IPS-15b (cell line): ENCODE measurements around the gene FLYWCH2.
"Not testable (repeated sequence)": the region's sequence is repeated elsewhere in the genome, so short reads cannot be mapped to it uniquely, and the experiment has no call there.

Experiments
- H3K27me3 ChIP-seq: one replicate; pipeline ENCODE4 v1.6.1; 2013; ENCODE audit warnings: low read length; ENCODE audit not compliant: control insufficient read depth, insufficient read depth
- H3K36me3 ChIP-seq: one replicate; pipeline ENCODE4 v1.6.1; 2013; ENCODE audit warnings: low read length; ENCODE audit not compliant: control insufficient read depth, insufficient read depth
- H3K4me1 ChIP-seq: one replicate; pipeline ENCODE4 v1.6.1; 2013; ENCODE audit warnings: mild to moderate bottlenecking, low read length; ENCODE audit not compliant: control insufficient read depth, insufficient read depth
- H3K4me3 ChIP-seq: one replicate; pipeline ENCODE4 v1.5.1; 2013; ENCODE audit warnings: low read depth, low read length
- H3K9ac ChIP-seq: one replicate; pipeline ENCODE4 v1.6.1; 2013; ENCODE audit warnings: low read depth, mild to moderate bottlenecking, low read length
- H3K9me3 ChIP-seq: one replicate; pipeline ENCODE4 v1.6.1; 2013; ENCODE audit warnings: mild to moderate bottlenecking, low read length; ENCODE audit not compliant: control insufficient read depth, insufficient read depth

Gene FLYWCH2

DNA sequence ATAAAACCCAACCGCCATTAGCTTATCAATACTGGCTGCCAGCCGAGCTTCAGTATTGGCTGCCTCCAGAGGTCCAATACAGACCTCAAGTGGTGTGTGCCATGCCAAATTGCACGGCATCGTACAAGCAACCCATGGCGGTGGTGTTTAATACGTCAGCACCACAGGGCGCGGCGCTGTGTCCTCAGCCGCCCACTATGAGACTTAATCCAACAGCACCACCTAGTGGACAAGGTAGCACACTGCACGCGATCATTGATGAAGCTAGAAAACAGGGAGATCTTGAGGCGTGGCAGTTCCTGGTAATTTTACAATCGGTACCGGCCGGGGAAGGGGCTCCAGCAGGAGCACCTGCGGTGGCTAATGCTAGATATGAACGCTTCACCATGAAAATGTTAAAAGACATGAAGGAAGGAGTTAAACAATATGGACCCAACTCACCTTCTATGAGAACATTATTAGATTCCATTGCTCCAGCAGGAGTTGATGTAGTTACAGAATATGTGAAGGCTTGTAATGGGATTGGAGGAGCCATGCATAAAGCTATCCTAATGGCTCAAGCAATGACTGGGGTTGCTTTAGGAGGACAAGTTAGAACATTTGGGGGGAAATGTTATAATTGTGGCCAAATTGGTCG, 44.1 kb downstream of the FLYWCH2 start:
- Histone ChIP-seq H3K36me3 (peaks cover 7% of the 10 kb centered on the region), H3K9ac (no peak overlapping the region), H3K4me1 (peaks cover 10% of the 10 kb centered on the region), H3K27me3 (peaks cover 2% of the 10 kb centered on the region), H3K9me3 (no peaks in the 10 kb centered on the region), H3K4me3 (no peak overlapping the region)

GRCh38 chr16:2928151-2928550, 45.1 kb downstream of the FLYWCH2 start:
- H3K9me3 ChIP-seq, H3K9ac ChIP-seq, H3K4me3 ChIP-seq, H3K27me3 ChIP-seq, H3K36me3 ChIP-seq: not testable (repeated sequence)
- peaks cover 10% of the 10 kb centered on the region for H3K4me1 ChIP-seq

- Histone ChIP-seq H3K9ac (no peak overlapping the region), H3K4me3 (no peak overlapping the region), H3K9me3 (no peaks in the 10 kb centered on the region), H3K27me3 (peaks cover 2% of the 10 kb centered on the region), H3K4me1 (peaks cover 10% of the 10 kb centered on the region), H3K36me3 (peaks cover 10% of the 10 kb centered on the region)
Observed at GRCh38 chr16:2928796-2929195, 45.8 kb downstream of the FLYWCH2 start.

DNA sequence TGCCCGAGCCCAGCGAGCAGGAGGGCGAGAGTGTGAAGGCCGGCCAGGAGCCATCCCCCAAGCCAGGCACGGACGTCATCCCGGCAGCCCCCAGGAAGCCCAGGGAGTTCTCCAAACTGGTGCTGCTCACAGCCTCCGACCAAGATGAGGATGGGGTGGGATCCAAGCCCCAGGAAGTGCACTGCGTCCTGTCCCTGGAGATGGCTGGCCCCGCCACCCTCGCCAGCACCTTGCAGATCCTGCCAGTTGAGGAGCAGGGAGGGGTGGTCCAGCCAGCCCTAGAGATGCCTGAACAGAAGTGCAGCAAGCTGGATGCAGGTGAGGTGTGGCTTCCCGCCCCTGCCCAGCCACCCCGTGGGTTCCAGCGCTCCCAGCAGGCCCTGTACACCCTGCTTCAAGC, 46.7 kb downstream of the FLYWCH2 start:
- H3K36me3 ChIP-seq: peaks cover 10% of the 10 kb centered on the region
- H3K4me3 ChIP-seq: no peak overlapping the region
- H3K9me3 ChIP-seq: no peaks in the 10 kb centered on the region
- peaks cover 10% of the 10 kb centered on the region for H3K4me1 ChIP-seq
- peaks cover 2% of the 10 kb centered on the region for H3K27me3 ChIP-seq
- no peak overlapping the region for H3K9ac ChIP-seq

DNA sequence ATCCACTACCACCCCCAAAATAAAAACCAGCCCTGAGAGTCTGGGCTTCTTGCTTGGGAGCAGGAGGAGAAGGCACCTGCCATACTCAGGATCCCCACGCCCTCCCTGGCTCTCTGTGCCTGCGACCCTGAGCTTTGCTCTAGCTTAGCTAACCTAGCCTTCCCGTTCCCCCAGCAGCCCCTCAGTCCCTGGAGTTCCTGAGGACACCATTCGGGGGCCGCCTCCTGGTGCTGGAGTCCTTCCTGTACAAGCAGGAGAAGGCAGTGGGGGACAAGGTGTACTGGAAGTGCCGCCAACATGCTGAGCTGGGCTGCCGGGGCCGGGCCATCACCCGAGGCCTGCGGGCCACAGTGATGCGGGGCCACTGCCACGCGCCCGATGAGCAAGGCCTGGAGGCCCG, 47.2 kb downstream of the FLYWCH2 start:
- H3K36me3 ChIP-seq: peaks cover 11% of the 10 kb centered on the region
- peaks cover 2% of the 10 kb centered on the region for H3K27me3 ChIP-seq
- peaks cover 9% of the 10 kb centered on the region for H3K4me1 ChIP-seq
- H3K9me3 ChIP-seq: no peaks in the 10 kb centered on the region
- no peak overlapping the region for H3K9ac ChIP-seq
- no peak overlapping the region for H3K4me3 ChIP-seq

GRCh38 chr16:2931231-2931914, 48.4 kb downstream of the FLYWCH2 start:
- not testable (repeated sequence) for H3K9me3 ChIP-seq, H3K4me3 ChIP-seq, H3K4me1 ChIP-seq, H3K27me3 ChIP-seq, H3K9ac ChIP-seq
- H3K36me3 ChIP-seq: peaks cover 14% of the 10 kb centered on the region

DNA sequence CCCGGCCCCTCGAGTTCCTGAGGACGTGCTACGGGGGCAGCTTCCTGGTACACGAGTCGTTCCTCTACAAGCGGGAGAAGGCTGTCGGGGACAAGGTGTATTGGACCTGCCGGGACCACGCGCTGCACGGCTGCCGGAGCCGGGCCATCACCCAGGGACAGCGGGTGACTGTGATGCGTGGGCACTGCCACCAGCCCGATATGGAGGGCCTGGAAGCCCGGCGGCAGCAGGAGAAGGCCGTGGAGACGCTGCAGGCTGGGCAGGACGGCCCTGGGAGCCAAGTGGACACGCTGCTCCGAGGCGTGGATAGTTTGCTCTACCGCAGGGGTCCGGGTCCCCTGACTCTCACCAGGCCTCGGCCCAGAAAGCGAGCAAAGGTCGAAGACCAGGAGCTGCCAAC, 50.1 kb downstream of the FLYWCH2 start:
- Histone ChIP-seq H3K9ac (no peak overlapping the region), H3K4me3 (no peak overlapping the region), H3K27me3 (no peaks in the 10 kb centered on the region), H3K9me3 (no peaks in the 10 kb centered on the region), H3K36me3 (peaks cover 24% of the 10 kb centered on the region), H3K4me1 (peaks cover 3% of the 10 kb centered on the region)

DNA sequence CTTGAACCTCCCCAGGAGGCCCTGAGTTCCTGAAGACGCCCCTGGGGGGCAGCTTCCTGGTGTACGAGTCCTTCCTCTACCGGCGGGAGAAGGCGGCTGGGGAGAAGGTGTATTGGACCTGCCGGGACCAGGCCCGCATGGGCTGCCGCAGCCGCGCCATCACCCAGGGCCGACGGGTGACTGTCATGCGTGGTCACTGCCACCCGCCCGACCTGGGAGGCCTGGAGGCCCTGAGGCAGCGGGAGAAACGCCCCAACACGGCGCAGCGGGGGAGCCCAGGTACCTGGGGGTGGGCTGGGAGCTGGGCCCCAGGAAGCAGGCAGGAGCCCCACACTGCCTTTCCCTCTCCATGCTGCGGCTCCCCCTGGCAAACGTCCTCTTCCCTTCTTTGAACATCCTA, 50.7 kb downstream of the FLYWCH2 start:
- Histone ChIP-seq H3K4me1 (no peaks in the 10 kb centered on the region), H3K9me3 (no peaks in the 10 kb centered on the region), H3K9ac (no peak overlapping the region), H3K27me3 (no peaks in the 10 kb centered on the region), H3K36me3 (peaks cover 24% of the 10 kb centered on the region), H3K4me3 (no peak overlapping the region)

- no peak overlapping the region for H3K4me3 ChIP-seq
- H3K36me3 ChIP-seq: peaks cover 29% of the 10 kb centered on the region
- H3K27me3 ChIP-seq: no peaks in the 10 kb centered on the region
- no peaks in the 10 kb centered on the region for H3K9me3 ChIP-seq
- no peaks in the 10 kb centered on the region for H3K4me1 ChIP-seq
- no peak overlapping the region for H3K9ac ChIP-seq
Observed at GRCh38 chr16:2934450-2934849, 51.4 kb downstream of the FLYWCH2 start.

- Histone ChIP-seq H3K9ac (no peak overlapping the region), H3K9me3 (no peaks in the 10 kb centered on the region), H3K27me3 (no peaks in the 10 kb centered on the region), H3K36me3 (peaks cover 23% of the 10 kb centered on the region), H3K4me1 (no peaks in the 10 kb centered on the region), H3K4me3 (no peak overlapping the region)
Observed at GRCh38 chr16:2936436-2937011, 53.5 kb downstream of the FLYWCH2 start.

DNA sequence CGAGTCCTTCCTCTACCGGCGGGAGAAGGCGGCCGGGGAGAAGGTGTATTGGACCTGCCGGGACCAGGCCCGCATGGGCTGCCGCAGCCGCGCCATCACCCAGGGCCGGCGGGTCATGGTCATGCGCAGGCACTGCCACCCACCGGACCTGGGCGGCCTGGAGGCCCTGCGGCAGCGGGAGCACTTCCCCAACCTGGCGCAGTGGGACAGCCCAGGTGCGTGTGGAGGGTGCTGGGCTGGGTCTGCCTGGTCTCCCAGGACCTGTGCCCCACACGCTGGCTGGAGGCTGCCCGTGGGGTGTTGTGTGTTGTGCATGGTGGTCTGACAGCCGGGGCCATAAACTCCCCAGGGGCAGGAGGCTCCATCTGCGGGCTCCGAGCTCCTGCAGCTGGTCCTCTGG, 54.2 kb downstream of the FLYWCH2 start:
- Histone ChIP-seq H3K4me3 (no peak overlapping the region), H3K9ac (no peak overlapping the region), H3K27me3 (no peaks in the 10 kb centered on the region), H3K4me1 (no peaks in the 10 kb centered on the region), H3K36me3 (peaks cover 23% of the 10 kb centered on the region), H3K9me3 (no peaks in the 10 kb centered on the region)

DNA sequence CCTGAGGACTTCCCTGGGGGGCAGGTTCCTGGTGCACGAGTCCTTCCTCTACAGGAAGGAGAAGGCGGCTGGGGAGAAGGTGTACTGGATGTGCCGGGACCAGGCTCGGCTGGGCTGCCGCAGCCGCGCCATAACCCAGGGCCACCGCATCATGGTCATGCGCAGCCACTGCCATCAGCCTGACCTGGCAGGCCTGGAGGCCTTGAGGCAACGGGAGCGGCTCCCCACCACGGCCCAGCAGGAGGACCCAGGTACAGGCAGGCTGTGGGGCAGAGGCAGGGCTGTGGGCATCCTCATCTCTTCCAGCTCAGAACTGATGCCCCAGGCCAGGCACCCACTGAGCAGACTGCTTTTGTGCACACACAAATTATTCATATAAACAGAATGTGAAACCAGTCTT, 55.2 kb downstream of the FLYWCH2 start:
- Histone ChIP-seq H3K4me3 (no peak overlapping the region), H3K27me3 (no peaks in the 10 kb centered on the region), H3K9ac (no peak overlapping the region), H3K4me1 (no peaks in the 10 kb centered on the region), H3K9me3 (no peaks in the 10 kb centered on the region), H3K36me3 (peaks cover 21% of the 10 kb centered on the region)
